ENCODE data around the gene PARD3B. TPM values are rescaled to one million over a fixed set of nuclear protein-coding genes. Genes with fewer than 3 reads are reported as not detected.

The PARD3B gene
- total RNA-seq, 2 donors from 2014 or later, result 14.7 to 25.0 TPM

DNA sequence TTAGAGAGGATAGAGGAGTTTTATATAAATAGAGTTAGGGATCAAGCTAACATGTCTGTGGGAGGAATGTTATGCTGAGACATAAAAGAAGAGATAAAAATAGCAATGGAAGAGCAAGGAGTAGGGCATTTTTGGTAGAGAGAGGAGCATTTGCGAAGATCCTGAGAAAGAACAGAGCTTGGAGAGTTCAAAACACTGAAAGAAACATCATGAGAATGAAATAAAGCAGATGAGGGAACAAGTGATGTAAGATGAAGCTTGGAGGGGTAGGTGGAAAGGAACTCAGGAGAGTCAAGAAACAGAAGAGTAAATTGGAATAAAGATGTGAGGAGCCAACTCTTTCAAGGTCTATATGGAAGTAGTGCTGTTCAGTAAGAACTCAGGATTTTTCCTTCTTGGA lies 308.6 kb downstream of the PARD3B start:
- no peaks in the 10 kb centered on the region for H3K36me3 ChIP-seq
- H3K27ac ChIP-seq, result no peak overlapping the region
- H3K4me1 ChIP-seq (replicated peaks), result no peaks in the 10 kb centered on the region
- no peaks in the 10 kb centered on the region for H3K27me3 ChIP-seq (replicated peaks; ENCODE audit: insufficient read depth)
- WGBS, result 90% methylated on average over 1 of the region's 1 CpG
- no peak overlapping the region for H3K4me3 ChIP-seq
- H3K9me3 ChIP-seq, result no peaks in the 10 kb centered on the region
- TF ChIP-seq CTCF (IDR thresholded peaks at IDR 0.05), result no peak
- TF ChIP-seq POLR2AphosphoS5 (IDR thresholded peaks at IDR 0.05), result no peak
- TF ChIP-seq POLR2A (IDR thresholded peaks at IDR 0.05), result no peak
- intact Hi-C loops (cut with DNase I), result no loop called here
- DNase-seq (ENCODE audit: low spot score), result no peak

DNA sequence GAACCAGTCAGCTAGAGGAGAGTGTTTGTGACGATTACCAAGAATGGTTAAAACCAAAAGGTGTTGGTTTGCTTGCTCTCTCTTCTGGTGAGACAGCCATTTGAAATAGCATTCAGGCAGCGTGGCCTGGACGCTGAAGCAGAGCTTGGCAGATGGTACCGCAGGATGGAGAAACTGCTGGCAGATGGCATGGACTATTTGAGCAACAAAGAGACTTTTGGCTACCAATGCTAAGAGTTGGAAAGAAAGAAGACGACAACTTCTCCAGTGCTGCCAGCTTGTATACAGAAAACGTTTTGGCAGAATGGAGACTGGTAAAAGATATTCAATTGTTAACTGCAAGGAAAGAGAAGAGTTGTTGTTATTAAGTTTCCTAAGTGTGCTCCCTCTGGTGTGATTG lies 315.0 kb downstream of the PARD3B start:
- no peaks in the 10 kb centered on the region for H3K36me3 ChIP-seq
- H3K4me3 ChIP-seq, result no peak overlapping the region
- no peaks in the 10 kb centered on the region for H3K9me3 ChIP-seq
- no peaks in the 10 kb centered on the region for H3K4me1 ChIP-seq (replicated peaks)
- TF ChIP-seq POLR2AphosphoS5 (IDR thresholded peaks at IDR 0.05), result no peak
- TF ChIP-seq POLR2A (IDR thresholded peaks at IDR 0.05), result no peak
- TF ChIP-seq CTCF (IDR thresholded peaks at IDR 0.05), result no peak
- intact Hi-C loops (cut with DNase I), result no loop called here
- no peak for DNase-seq (ENCODE audit: low spot score)
- no peak overlapping the region for H3K27ac ChIP-seq
- H3K27me3 ChIP-seq (replicated peaks; ENCODE audit: insufficient read depth), result no peaks in the 10 kb centered on the region
- 55% methylated on average over 6 of the region's 6 CpGs for WGBS

DNA sequence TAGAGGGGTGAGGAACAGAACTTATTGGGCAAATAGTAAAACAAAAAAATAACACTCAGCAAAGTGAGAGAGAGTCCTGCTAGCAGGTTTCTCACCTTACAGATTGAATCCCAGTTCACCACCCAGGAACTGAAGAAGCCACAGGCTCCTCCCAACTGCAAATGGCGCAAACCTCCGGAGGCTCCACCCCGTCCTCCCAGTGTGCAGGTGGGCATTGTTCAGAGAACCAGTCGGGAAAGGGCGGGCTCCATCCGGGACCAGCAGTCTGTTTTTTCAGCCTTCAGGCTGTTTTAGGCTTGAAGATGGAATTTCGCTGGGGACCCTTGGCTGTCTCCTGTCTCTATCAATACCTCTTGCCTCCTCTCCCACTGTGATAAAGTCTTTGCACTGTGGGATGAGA lies 317.5 kb downstream of the PARD3B start:
- Histone ChIP-seq H3K4me1 (replicated peaks) (no peaks in the 10 kb centered on the region), H3K27me3 (replicated peaks; ENCODE audit: insufficient read depth) (no peaks in the 10 kb centered on the region), H3K27ac (no peak overlapping the region), H3K4me3 (no peak overlapping the region), H3K9me3 (no peaks in the 10 kb centered on the region), H3K36me3 (no peaks in the 10 kb centered on the region)
- 92% methylated on average over 7 of the region's 7 CpGs for WGBS
- DNase-seq (ENCODE audit: low spot score), result no peak
- TF ChIP-seq POLR2A (IDR thresholded peaks at IDR 0.05) (no peak), CTCF (IDR thresholded peaks at IDR 0.05) (no peak), POLR2AphosphoS5 (IDR thresholded peaks at IDR 0.05) (no peak)
- intact Hi-C loops (cut with DNase I), result no loop called here

GRCh38 chr2:204863336-204863735 lies 318.1 kb downstream of the PARD3B start:
- Histone ChIP-seq H3K4me3 (no peak overlapping the region), H3K27ac (no peak overlapping the region), H3K27me3 (replicated peaks; ENCODE audit: insufficient read depth) (no peaks in the 10 kb centered on the region), H3K36me3 (no peaks in the 10 kb centered on the region), H3K9me3 (no peaks in the 10 kb centered on the region), H3K4me1 (replicated peaks) (no peaks in the 10 kb centered on the region)
- WGBS, result 87% methylated on average over 4 of the region's 4 CpGs
- DNase-seq (ENCODE audit: low spot score), result no peak
- intact Hi-C loops (cut with DNase I), result no loop called here
- TF ChIP-seq POLR2AphosphoS5 (IDR thresholded peaks at IDR 0.05) (no peak), CTCF (IDR thresholded peaks at IDR 0.05) (no peak), POLR2A (IDR thresholded peaks at IDR 0.05) (no peak)

DNA sequence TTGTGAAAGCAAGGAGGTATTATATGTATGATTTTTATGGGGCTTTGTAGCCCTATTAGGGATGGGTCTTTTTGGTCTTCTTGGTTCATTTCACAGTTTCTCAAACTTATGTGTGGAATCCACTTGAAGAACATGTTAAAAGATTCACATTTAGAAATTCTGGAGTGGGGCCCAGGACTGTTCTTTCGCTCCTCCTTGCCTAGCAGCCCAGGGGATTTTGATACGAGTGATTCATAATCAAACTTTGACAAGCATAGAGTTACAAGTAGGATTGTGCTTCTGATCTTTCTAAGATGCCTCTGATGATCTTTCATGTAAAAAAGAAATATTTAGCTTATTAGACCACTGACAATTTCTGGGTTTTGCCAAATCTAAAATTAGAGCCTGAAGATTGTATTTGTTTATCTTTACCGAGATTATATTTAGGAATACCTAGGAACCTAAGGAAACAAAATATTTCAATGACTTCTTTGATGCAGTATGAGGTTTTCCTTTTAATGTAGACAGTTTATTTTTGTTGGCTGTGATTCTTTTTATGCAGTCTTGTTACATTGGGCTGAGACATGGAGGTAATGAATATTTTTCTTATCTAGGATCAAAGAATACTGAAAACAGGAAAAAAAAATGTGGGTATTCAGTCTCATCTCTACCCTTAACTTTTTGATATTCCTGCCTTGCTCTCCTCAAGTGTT lies 324.0 kb downstream of the PARD3B start:
- H3K9me3 ChIP-seq, result no peaks in the 10 kb centered on the region
- no peaks in the 10 kb centered on the region for H3K36me3 ChIP-seq
- 20% methylated on average over 3 of the region's 3 CpGs for WGBS
- H3K27me3 ChIP-seq (replicated peaks; ENCODE audit: insufficient read depth), result no peaks in the 10 kb centered on the region
- H3K27ac ChIP-seq, result no peak overlapping the region
- no peak overlapping the region for H3K4me3 ChIP-seq
- intact Hi-C loops (cut with DNase I), result no loop called here
- H3K4me1 ChIP-seq (replicated peaks), result no peaks in the 10 kb centered on the region
- TF ChIP-seq POLR2A (IDR thresholded peaks at IDR 0.05) (no peak), POLR2AphosphoS5 (IDR thresholded peaks at IDR 0.05) (no peak)
- no peak for DNase-seq (ENCODE audit: low spot score)

Measured in prostate gland (tissue), 2 donors.